NCI-H1436 treated with DMSO at 0.1 percent for 48 hours (cell line): ENCODE results near the gene MYLK4.

ENCODE experiments used
- DNase-seq: peaks from one replicate; lab custom pipeline; 2025; lab: John Stamatoyannopoulos, UW

The MYLK4 gene

GRCh38 chr6:2750832-2751231 lies at the start of gene MYLK4:
MYLK4 (minus strand) TSS chr6:2750922; CDS start chr6:2749294, 1,628 bp downstream.
- no peak for DNase-seq

GRCh38 chr6:2799936-2800527 lies 49.3 kb upstream of the MYLK4 start:
- DNase-seq: no peak

- no peak for DNase-seq
These were observed 47.9 kb upstream of the MYLK4 start for GRCh38 chr6:2798586-2799134.

GRCh38 chr6:2797564-2798031 lies 46.9 kb upstream of the MYLK4 start:
- no peak for DNase-seq

- no peak for DNase-seq
These were observed 46.1 kb upstream of the MYLK4 start for GRCh38 chr6:2796861-2797260.

GRCh38 chr6:2795956-2796355 lies 45.2 kb upstream of the MYLK4 start:
- DNase-seq: no peak

- DNase-seq: no peak
These were observed 44.4 kb upstream of the MYLK4 start for GRCh38 chr6:2795162-2795561.

- DNase-seq: no peak
These were observed 43.5 kb upstream of the MYLK4 start for GRCh38 chr6:2794171-2794730.

- DNase-seq: no peak
These were observed 42.9 kb upstream of the MYLK4 start for GRCh38 chr6:2793534-2794151.

GRCh38 chr6:2792330-2793110 lies 41.8 kb upstream of the MYLK4 start:
- no peak for DNase-seq

GRCh38 chr6:2791450-2791974 lies 40.8 kb upstream of the MYLK4 start:
- DNase-seq: no peak

GRCh38 chr6:2790588-2791449 lies 40.1 kb upstream of the MYLK4 start:
- DNase-seq: no peak

GRCh38 chr6:2786269-2786668 lies 35.5 kb upstream of the MYLK4 start:
- DNase-seq: no peak

- DNase-seq: no peak
These were observed 34.2 kb upstream of the MYLK4 start for GRCh38 chr6:2784930-2785329.

GRCh38 chr6:2784061-2784460 lies 33.3 kb upstream of the MYLK4 start:
- no peak for DNase-seq

GRCh38 chr6:2783188-2783963 lies 32.7 kb upstream of the MYLK4 start:
- DNase-seq: no peak

GRCh38 chr6:2782825-2783187 lies 32.1 kb upstream of the MYLK4 start:
- no peak for DNase-seq

GRCh38 chr6:2782356-2782708 lies 31.6 kb upstream of the MYLK4 start:
- no peak for DNase-seq

GRCh38 chr6:2781685-2782355 lies 31.1 kb upstream of the MYLK4 start:
- no peak for DNase-seq

GRCh38 chr6:2780102-2780737 lies 29.5 kb upstream of the MYLK4 start:
- no peak for DNase-seq
